IPS-20b (cell line): ENCODE data around the gene CENPVL2.
"Not testable (repeated sequence)": the region's sequence is repeated elsewhere in the genome, so short reads cannot be mapped to it uniquely, and the experiment has no call there.

ENCODE experiments used
- H3K27ac ChIP-seq: one replicate; pipeline ENCODE4 v1.5.1; 2013; ENCODE audit warnings: low read length
- H3K27me3 ChIP-seq: 2 replicates; pipeline ENCODE4 v1.6.1; 2013; ENCODE audit warnings: mild to moderate bottlenecking, low read length, inconsistent platforms; ENCODE audit not compliant: insufficient read depth
- H3K36me3 ChIP-seq: 2 replicates; pipeline ENCODE4 v1.6.1; 2013; ENCODE audit warnings: low read depth, mild to moderate bottlenecking, inconsistent platforms, low read length, moderate library complexity; ENCODE audit not compliant: insufficient read depth
- H3K4me1 ChIP-seq: 2 replicates; pipeline ENCODE4 v1.6.1; 2013; ENCODE audit warnings: mild to moderate bottlenecking, control low read depth, inconsistent platforms, low read length, moderate library complexity; ENCODE audit not compliant: insufficient read depth
- H3K4me3 ChIP-seq: 2 replicates; pipeline ENCODE4 v1.5.1; 2013; ENCODE audit warnings: mild to moderate bottlenecking, low read length, inconsistent platforms
- H3K9ac ChIP-seq: 2 replicates; pipeline ENCODE4 v1.6.1; 2013; ENCODE audit warnings: low read depth, mild to moderate bottlenecking, inconsistent platforms, low read length, moderate library complexity
- H3K9me3 ChIP-seq: 2 replicates; pipeline ENCODE4 v1.6.1; 2013; ENCODE audit warnings: mild to moderate bottlenecking, low read depth, low read length, inconsistent platforms; ENCODE audit not compliant: insufficient read depth

Gene CENPVL2

GRCh38 chrX:51682720-51683062 lies at the start of gene CENPVL2:
Gene CENPVL2 (minus strand): TSS chrX:51682831. CDS start chrX:51682831, 0 bp downstream.
- not testable (repeated sequence) for H3K27me3 ChIP-seq, H3K4me1 ChIP-seq, H3K4me3 ChIP-seq, H3K9ac ChIP-seq, H3K9me3 ChIP-seq, H3K36me3 ChIP-seq, H3K27ac ChIP-seq

GRCh38 chrX:51728202-51728601 lies 45.6 kb upstream of the CENPVL2 start:
- H3K27me3 ChIP-seq: peaks cover 17% of the 10 kb centered on the region; the same call in 1 of the 2 replicates
- H3K4me3 ChIP-seq: peak overlapping the region; percentile 29; the same call in 1 of the 2 replicates
- no peaks in the 10 kb centered on the region; the same call in 1 of the 2 replicates for H3K4me1 ChIP-seq
- no peaks in the 10 kb centered on the region for H3K36me3 ChIP-seq
- H3K9ac ChIP-seq: no peak overlapping the region
- no peak overlapping the region for H3K27ac ChIP-seq
- no peaks in the 10 kb centered on the region for H3K9me3 ChIP-seq

DNA sequence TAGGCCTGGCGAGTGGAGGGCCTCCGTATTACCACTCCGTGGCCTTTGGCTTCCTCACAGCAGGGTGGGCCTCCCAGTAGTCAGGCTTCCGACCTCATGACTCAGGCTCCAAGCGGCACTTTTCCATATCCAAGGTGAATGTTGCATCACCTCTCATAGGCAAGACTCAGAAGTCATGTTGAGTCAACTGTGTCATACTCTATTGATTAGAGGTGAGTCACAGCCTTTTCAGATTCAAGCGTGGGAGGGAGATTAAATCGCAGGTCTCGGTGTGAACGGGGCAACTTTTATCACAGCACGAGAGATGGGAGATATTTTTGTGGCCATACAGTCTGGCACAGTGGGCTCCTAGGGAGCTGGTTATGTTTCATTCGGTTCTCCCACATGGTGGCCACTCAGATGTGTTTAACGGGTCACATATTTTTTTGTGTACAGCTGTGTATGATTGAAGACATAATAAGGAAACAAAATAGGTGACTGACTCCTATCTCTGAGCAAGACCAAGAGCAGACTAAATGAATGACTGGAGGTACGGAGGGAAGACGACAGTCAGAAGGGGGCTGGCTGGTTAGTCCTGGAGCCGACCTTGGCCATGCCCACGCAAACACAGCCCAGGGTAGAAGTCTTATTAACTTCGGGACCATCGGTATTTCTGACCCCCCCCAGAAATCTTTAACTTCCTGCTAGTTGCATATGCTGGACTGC lies 30.5 kb upstream of the CENPVL2 start:
- not testable (repeated sequence) for H3K27me3 ChIP-seq, H3K36me3 ChIP-seq, H3K9ac ChIP-seq, H3K4me1 ChIP-seq, H3K9me3 ChIP-seq, H3K4me3 ChIP-seq, H3K27ac ChIP-seq

DNA sequence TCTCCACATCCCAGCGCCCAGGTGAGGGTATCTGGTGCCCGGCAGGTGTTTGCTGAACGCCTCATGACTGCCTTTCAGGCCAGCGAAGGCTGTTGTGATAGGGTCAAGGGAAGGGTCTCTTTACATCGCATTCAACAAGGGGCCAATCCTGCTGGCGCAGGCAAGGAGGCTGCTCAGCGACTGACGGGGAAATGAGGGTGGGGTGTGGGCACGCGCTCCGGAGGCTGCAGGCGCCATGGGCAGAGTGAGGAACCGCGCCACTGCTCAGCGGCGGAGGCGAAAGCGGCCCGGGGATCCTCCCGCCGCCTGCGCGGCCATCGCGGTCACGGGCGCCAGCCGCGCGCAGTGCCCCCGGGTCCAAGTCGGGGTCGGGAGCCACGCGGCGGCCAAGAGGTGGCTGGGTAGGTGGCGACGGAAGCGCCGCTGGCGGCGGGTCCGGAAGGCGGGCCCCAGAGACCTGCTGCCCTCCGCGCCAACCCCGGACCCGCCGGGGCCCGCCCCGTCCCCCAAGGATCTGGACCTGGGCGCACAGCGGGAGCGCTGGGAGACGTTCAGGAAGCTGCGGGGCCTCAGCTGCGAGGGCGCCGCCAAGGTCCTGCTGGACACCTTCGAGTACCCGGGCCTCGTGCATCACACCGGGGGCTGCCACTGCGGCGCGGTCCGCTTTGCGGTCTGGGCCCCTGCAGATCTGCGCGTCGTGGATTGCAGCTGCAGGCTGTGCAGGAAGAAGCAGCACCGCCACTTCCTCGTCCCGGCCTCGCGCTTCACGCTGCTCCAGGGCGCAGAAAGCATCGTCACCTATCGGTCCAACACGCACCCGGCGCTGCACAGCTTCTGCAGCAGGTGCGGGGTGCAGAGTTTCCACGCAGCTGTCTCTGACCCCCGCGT lies 27.9 kb upstream of the CENPVL2 start, which contains the start of gene CENPVL1:
Gene CENPVL1, plus strand, starts transcription at position 236 of the 888 bp plus-strand sequence. Its CDS starts 0 bp downstream, at position 236.
- not testable (repeated sequence) for H3K4me1 ChIP-seq, H3K36me3 ChIP-seq, H3K27ac ChIP-seq, H3K9me3 ChIP-seq, H3K27me3 ChIP-seq, H3K9ac ChIP-seq, H3K4me3 ChIP-seq

DNA sequence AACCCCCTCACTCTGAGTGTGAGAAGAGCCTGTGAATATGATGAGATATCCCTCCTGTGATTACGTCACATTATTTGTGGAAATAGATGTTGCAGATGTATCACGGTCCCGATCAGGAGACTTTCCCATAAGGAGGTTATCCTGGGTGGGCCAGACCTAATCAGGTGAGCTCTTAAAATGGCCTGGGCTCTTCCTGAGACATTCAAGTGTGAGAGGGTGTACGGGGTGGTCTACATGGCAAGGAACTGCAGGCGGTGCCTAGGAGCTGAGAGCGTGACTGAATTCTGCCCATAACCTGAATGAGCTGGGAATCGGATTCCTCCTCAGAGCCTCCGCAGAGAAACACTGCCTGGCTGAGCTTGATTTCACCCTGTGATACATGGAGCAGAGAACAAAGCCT lies 14.8 kb upstream of the CENPVL2 start:
- Histone ChIP-seq H3K9ac (no peak overlapping the region), H3K9me3 (no peaks in the 10 kb centered on the region), H3K27ac (no peak overlapping the region), H3K4me1 (no peaks in the 10 kb centered on the region), H3K4me3 (no peak overlapping the region), H3K36me3 (no peaks in the 10 kb centered on the region), H3K27me3 (no peaks in the 10 kb centered on the region)

- no peak overlapping the region for H3K9ac ChIP-seq
- H3K9me3 ChIP-seq: no peaks in the 10 kb centered on the region
- H3K4me3 ChIP-seq: no peak overlapping the region
- H3K4me1 ChIP-seq: no peaks in the 10 kb centered on the region
- H3K36me3 ChIP-seq: no peaks in the 10 kb centered on the region
- H3K27ac ChIP-seq: no peak overlapping the region
- no peaks in the 10 kb centered on the region for H3K27me3 ChIP-seq
Observed at GRCh38 chrX:51694254-51694653, 11.6 kb upstream of the CENPVL2 start.

GRCh38 chrX:51681808-51682719 lies 567 bp downstream of the CENPVL2 start:
- not testable (repeated sequence) for H3K27me3 ChIP-seq, H3K4me3 ChIP-seq, H3K9me3 ChIP-seq, H3K27ac ChIP-seq, H3K9ac ChIP-seq, H3K4me1 ChIP-seq, H3K36me3 ChIP-seq

- not testable (repeated sequence) for H3K27me3 ChIP-seq, H3K4me3 ChIP-seq, H3K27ac ChIP-seq, H3K36me3 ChIP-seq, H3K4me1 ChIP-seq, H3K9me3 ChIP-seq, H3K9ac ChIP-seq
Observed at GRCh38 chrX:51679689-51680433, 2.8 kb downstream of the CENPVL2 start.

- no peak overlapping the region for H3K27ac ChIP-seq
- H3K9ac ChIP-seq: no peak overlapping the region
- no peaks in the 10 kb centered on the region for H3K4me1 ChIP-seq
- no peaks in the 10 kb centered on the region for H3K36me3 ChIP-seq
- H3K9me3 ChIP-seq: no peaks in the 10 kb centered on the region
- no peak overlapping the region for H3K4me3 ChIP-seq
- no peaks in the 10 kb centered on the region for H3K27me3 ChIP-seq
Observed at GRCh38 chrX:51665981-51666380, 16.6 kb downstream of the CENPVL2 start.

DNA sequence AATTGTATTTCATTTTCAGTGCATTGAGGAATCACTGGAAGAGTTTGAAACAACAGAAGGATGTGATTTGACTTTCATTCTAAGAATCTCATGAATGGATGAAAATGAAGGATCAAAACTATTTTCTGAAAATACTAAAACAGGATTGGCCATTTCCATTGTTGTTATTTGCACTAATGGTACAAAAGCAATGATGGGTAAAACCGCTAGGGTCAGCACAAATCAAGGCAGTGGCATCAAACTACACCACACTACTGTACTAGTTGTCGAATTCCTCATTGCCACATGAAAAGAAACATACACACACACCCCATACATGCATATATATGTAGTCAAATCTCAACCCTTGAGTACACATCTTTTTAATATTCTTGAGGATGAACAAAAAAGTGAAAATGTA lies 39.3 kb downstream of the CENPVL2 start:
- no peaks in the 10 kb centered on the region for H3K4me1 ChIP-seq
- no peaks in the 10 kb centered on the region for H3K27me3 ChIP-seq
- no peak overlapping the region for H3K9ac ChIP-seq
- no peak overlapping the region for H3K27ac ChIP-seq
- H3K36me3 ChIP-seq: no peaks in the 10 kb centered on the region
- H3K4me3 ChIP-seq: no peak overlapping the region
- H3K9me3 ChIP-seq: no peaks in the 10 kb centered on the region

GRCh38 chrX:51641421-51642021 lies 41.1 kb downstream of the CENPVL2 start:
- H3K27me3 ChIP-seq: no peaks in the 10 kb centered on the region

More at GRCh38 chrX:51641421-51642021, 41.1 kb downstream of the CENPVL2 start:
- no peak overlapping the region for H3K4me3 ChIP-seq
- H3K9me3 ChIP-seq: no peaks in the 10 kb centered on the region
- H3K27ac ChIP-seq: no peak overlapping the region
- no peaks in the 10 kb centered on the region for H3K4me1 ChIP-seq
- H3K9ac ChIP-seq: no peak overlapping the region
- no peaks in the 10 kb centered on the region for H3K36me3 ChIP-seq
